Epithelial cell of esophagus (primary cell): ENCODE data around the gene DHX57.

Source experiments
- DNase-seq: peaks from one replicate; pipeline ENCODE4 v3.0.0; 2010; ENCODE audit warnings: low read depth
- H3K4me3 ChIP-seq: 2 replicates; pipeline ENCODE4 v1.5.1; 2011; ENCODE audit warnings: mild to moderate bottlenecking, low read length, control low read depth
- CTCF ChIP-seq: IDR thresholded peaks from 2 replicates; pipeline ENCODE4 v1.5.1; 2011; ENCODE audit warnings: low read depth, mild to moderate bottlenecking, low read length, control low read depth, inconsistent platforms; ENCODE audit not compliant: insufficient read depth; ENCODE audit errors: missing control alignments

DHX57 gene

GRCh38 chr2:38875576-38876367 lies at the start of gene DHX57, which contains the start of gene MORN2:
TSS of gene DHX57 (minus strand) at chr2:38875934. CDS start at chr2:38868405, 7,529 bp downstream.
TSS of gene MORN2 (plus strand) at chr2:38875976.
- TF ChIP-seq CTCF = no peak

GRCh38 chr2:38922902-38923301 lies 47.2 kb upstream of the DHX57 start:
- DNase-seq = no peak
- no peak for TF ChIP-seq CTCF
- no peak overlapping the region for H3K4me3 ChIP-seq

More at GRCh38 chr2:38875576-38876367, at the start of gene DHX57, which contains the start of gene MORN2:
- H3K4me3 ChIP-seq = peak within 1 kb of the TSS; percentile 97
- DNase-seq = peak; percentile 86

DNA sequence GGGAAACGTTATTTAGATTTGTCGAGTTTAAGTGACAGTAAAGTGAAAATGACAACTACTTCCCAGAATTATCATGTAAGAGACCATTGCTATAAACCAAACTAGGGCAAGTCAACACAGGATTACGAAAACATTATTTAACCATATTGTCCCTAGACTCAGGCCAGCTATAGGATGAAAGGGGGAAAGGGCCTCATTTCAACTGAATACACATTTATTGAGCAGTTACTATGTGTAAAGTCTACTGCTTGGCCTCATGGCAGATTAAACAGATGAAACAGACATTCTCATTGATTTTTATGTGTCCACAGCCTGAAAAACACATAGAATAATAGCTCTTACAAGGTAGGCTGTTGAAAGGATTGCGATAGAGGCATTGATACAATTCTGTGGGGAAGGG lies 46.7 kb upstream of the DHX57 start:
- DNase-seq = no peak
- no peak overlapping the region for H3K4me3 ChIP-seq
- no peak for TF ChIP-seq CTCF

- no peak overlapping the region for H3K4me3 ChIP-seq
Observed at GRCh38 chr2:38912619-38913018, 36.9 kb upstream of the DHX57 start.

GRCh38 chr2:38911191-38911590 lies 35.5 kb upstream of the DHX57 start:
- TF ChIP-seq CTCF = no peak
- no peak overlapping the region for H3K4me3 ChIP-seq
- no peak for DNase-seq

More at GRCh38 chr2:38912619-38913018, 36.9 kb upstream of the DHX57 start:
- DNase-seq = no peak
- TF ChIP-seq CTCF = no peak

DNA sequence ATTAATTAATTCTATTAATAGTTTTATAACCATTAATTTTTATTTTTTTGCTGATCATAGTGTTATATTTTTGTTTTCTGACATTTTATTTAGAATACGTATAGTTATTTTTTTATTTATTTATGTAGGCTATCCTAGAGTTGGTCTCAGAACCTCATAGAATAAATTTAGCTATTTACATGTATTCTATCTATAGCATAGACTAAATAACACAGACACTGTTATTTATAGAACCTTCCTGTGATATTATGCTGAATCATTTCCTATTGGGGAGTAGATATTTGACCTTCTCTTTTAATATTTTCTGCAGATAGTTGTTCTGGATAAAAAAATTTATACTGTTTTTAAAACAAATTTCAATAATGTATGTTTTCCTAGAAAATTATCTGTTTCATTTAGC lies 34.1 kb upstream of the DHX57 start:
- TF ChIP-seq CTCF = no peak
- no peak overlapping the region for H3K4me3 ChIP-seq
- no peak for DNase-seq
